SK-N-MC (cell line): ENCODE data around the gene SSR1.

Experiments
- EZH2 ChIP-seq: fragments of 200-600 bp; sonication (generic); IDR thresholded peaks from one replicate; pipeline ENCODE4 v1.6.1; 2017; ENCODE audit warnings: antibody characterized with exemption
- POLR2AphosphoS5 ChIP-seq: IDR thresholded peaks from 2 replicates; pipeline ENCODE4 v1.6.1; 2012; ENCODE audit warnings: mild to moderate bottlenecking, low read depth, low read length, borderline replicate concordance

- TF ChIP-seq POLR2AphosphoS5 = no peak
- TF ChIP-seq EZH2 = no peak
These were observed 90.8 kb downstream of the SSR1 start for GRCh38 chr6:7222197-7222596.
